GM19238 (cell line): ENCODE measurements around the gene NPR2.

ENCODE experiments used
- DNase-seq: peaks from one replicate; pipeline ENCODE4 v3.0.0; 2011; ENCODE audit warnings: low spot score; ENCODE audit not compliant: insufficient read length

The NPR2 gene

DNA sequence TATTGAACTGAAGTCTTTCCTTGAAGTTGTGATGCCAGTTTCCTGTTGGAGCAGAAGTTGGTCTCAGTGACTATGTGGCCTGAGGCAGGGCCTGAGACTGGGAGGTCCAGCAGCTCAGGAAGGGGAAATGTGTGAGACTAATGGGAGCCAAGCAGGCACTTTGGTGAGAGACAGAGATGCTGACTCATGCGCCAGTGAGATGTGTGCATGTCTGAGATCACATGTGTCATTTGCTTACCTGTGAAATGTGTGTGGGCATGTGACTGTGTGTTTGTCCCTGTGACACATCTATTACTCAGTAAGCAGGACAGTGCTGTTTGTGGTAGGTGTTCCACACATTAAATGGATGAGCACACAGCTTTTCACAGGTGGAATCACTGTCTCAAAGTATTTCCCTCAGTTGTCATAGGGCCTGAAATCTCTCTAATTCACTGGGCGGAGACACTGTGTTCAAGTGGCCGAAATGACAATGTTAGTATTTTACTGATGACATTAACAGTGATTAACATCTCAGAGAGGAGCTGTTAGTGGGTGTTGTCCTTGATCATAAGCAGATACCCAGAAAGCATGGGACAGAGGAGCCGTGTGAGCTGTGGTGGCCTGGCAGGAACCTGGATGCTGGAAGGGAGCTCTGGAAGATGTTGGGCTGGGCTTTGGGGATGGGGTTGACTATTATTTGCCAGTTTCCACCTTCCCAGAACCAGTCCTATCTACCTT is 7.4 kb downstream of the NPR2 start:
- DNase-seq, result no peak

DNA sequence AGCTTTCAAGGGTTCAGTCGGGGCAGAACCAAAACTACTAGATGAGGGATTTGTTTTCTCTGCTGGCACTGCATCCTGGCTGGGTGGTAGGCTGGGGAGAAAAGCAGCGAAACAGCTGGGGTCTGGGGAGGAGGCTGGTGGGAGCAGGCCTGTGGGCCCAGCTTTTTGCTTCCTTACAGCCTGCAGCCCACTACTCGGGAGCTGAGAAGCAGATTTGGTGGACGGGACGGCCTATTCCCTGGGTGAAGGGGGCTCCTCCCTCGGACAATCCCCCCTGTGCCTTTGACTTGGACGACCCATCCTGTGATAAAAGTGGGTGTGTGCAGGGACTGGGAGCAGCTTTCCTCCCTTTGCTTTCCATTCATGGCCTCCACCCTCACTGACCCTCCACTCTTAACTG is 9.1 kb downstream of the NPR2 start:
- DNase-seq, result no peak

DNA sequence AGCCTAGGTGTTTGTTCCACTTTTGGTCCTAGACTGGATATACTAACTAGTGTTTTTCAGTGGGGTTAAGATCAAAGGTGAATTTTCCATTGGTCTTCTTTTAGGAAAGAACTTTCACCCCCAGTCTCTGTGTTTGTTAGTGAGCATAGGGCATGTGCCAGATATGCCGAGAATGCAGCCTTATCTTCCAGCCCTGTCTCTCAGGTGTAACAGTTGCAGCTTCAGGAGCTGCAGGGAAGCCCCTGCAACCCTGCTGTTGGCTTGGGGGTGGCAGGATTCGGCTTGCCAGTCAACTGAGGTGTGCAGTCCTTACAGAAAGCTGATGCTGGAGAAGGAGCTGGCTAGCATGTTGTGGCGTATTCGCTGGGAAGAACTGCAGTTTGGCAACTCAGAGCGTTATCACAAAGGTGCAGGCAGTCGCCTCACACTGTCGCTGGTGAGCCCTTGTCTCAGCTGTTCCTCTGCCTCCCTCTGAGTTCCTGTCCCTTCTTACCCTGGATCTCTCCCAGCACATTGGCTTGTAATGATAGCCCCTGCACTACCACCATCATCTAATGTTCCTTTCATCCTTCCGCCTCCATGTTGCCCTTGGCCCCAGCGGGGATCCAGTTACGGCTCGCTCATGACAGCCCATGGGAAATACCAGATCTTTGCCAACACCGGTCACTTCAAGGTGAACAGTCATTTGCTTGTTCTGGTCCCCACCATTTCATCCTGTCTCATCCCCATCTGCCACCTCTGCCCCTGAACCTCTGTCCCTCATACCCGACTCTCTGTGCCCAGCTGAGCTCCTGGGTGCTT is 10.1 kb downstream of the NPR2 start:
- no peak for DNase-seq

DNA sequence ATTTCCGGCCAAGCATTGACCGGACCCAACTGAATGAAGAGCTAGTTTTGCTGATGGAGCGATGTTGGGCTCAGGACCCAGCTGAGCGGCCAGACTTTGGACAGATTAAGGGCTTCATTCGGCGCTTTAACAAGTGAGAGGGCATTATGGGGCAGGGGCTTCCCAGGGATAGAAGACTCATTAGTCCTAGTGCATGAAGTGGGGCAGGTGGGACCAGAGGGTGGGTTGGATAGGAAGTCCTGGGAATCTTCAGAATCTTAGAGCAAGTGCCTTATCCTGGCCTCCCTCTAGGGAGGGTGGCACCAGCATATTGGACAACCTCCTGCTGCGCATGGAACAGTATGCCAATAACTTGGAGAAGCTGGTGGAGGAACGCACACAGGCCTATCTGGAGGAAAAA is 14.7 kb downstream of the NPR2 start:
- no peak for DNase-seq

DNA sequence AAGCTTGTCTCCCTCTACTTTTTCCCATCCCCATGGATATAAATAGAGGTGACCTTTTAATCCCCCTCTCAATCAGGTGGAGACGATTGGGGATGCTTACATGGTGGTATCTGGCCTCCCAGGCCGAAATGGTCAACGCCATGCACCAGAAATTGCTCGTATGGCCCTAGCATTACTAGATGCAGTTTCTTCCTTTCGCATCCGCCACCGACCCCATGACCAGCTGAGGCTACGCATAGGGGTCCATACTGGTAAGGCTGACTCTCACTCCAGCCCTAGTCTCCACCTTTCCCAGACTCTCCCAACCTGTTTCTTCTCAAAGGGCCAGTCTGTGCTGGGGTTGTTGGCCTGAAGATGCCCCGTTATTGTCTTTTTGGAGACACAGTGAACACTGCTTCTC is 17.0 kb downstream of the NPR2 start:
- DNase-seq, result no peak

DNA sequence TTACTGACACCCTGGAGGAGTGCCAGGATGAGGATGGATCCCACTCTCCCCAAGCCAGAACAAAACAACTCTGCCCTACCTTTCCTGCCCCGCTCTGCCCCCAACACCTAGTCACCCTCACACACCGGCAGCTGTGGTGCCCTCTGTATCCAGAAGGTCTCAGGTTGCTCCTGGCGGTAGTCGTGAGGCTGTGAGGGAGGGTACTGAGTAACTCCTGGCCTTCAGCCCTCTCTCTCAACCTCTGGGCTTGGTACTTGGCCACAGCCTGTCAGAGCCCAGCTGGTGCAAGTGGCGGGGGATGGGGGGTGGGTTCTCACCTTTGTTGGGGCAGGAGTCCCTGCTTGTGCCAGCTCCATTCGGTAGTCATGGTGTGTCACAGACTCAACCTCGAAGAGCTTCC is 18.7 kb downstream of the NPR2 start:
- no peak for DNase-seq

DNA sequence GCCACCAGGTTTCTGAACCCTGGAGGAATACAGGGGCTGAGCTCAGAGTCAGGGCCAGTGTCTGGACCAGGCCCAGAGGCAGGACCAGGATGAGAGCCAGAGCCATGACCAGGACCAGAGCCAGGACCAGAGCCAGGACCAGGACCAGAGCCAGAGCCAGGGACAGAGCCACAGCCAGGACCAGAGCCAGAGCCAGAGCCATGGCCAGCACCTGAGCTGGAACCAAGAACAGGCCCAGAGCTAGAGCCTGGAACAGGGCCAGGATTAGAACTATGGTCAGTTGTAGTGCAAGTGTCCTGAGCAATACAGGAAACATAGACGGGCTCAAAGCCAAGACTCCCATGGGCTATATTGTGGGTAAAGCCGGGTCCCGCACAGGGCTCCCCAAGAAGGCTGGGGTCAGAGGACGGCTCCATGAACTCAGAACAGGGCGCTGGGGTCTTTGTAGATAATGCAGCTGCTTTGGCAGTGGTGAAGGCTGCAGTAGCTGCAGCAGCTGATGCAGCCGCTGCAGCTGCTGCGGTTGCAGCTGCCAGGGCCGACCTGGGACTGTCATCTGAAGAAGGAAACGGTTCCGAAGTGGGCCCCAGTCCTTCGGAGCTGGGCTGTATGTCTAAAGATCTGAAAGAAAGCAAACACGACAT is 20.1 kb downstream of the NPR2 start:
- no peak for DNase-seq

DNA sequence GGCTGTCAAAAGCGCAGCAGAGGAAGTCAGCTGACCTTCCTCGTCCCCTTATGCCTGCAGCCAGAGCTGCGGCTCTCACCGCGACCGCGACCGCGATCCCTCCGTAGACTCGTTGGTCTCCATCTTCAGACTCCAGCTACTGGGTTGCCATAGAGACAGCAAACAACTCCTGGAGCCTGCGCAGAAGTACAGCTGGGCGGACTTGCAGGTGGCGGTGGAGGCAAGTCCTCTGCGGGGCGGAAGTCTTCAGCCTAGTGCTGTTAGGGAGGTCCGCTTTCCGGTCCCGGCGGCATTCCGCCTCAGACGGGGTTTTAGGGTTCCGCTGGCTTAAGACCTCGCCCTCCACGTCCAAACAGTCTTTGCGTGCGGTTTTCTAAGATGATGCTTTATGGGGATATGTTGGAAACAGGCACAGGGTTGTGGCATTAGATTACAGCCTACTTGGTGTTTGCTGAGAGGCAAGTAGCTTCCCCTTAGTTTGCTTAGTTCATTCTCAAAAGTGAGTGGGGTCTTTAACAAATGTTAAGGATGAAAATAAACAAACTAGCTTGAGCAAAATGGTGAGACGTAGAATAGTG is 20.7 kb downstream of the NPR2 start, which contains the start of gene SPAG8:
TSS of gene SPAG8 (minus strand) at position 238 of the 578 bp plus-strand sequence. CDS start at position 123, 115 bp downstream.
- DNase-seq, result peak; percentile 96

DNA sequence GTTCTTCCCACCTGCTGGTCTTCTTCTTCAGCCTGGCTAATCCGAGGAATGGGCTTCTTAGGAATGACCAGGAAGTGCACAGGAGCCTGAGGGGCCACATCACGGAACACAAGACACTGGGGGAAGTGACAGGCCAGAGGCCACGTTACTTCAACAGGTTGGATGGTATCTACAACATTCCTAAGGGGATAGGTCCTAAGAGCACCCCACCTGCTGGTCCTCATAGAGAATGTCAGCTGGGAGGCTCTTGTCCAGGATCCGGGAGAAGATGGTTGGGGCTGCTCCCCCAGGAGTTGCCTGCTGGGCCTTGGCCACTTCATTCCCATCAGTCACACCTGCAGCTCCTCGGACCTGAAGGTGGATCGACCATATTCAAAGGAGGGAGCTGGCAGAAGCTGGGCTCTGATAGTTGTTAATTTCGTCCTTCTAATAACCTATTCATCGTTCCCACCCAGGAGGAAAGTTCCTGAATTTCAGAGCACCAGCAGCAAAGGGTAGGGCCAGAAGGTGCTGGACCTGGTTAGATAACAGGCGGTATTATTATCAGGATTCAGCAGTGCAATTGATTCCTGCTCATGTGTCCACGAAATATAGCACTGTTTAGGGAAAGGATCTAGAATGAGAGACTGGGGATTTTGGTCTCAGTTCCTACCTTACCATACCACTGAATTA is 22.2 kb downstream of the NPR2 start:
- DNase-seq, result no peak

DNA sequence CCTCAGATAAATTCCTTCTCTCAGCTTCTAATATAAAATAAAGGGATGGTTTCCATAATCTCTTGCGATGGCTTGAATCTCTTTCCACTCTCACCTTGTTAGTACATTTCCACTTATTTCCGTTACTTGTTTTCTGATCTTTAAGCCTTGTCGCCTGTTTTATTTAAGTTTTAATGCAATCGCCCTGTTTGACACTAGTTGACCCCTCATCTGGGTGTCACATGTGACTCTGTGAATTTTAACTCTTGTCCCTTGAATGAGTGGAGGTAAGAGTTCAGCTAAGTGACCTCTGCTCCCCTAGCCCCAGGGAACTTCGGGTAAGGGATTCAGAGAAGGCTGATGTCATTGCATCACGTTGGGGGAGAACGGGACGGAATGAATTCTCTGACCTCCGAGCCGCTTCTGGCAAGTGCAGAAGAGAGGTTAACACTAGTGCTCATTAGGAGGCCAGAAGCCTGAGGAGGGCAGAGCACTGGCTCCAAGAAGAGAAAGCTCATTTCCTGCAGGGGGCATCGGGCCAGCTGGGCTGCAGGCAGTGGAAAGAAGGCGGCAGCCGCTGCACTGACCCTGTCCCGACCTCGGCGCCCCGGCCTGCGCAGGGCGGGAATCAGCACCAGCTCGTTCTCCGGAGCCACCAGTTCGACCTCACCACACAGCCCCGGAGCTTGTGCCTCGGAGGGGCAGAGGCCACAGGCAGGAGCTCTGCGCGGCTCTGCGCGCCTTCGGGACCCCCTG is 22.9 kb downstream of the NPR2 start:
- no peak for DNase-seq

DNA sequence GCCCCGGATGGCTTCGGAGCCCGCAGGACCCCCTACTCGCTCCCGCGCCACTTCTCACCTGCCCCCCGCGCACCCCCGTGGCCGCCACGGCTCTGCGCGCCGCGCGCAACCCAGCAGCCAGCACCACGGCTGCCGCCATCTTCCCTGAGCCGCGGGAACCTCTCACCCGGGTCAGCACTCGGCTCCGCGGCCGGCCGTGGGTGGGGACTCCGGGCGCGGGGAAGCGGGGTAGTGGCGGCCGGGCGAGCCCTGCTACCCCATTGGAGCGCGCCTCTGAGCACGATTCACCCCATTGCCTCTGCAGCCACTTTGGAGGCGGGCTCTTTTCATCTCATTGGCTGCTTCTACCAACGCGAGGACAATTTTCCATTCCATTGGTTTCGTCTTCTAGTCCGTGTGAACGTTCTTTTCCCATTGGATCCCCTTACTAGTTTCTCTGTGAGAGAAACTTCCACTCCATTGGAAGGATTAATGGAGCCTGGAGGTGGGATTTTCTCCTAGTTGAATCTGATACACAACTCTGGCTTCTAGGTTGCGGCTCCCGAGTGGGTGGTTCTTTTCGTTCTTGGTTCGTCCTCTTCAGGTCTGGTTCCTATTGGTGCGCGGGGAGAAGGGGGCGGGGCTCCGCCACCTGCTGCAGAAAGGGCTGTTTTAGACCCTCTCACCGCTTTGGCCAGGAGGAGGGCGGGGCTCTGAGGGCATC is 23.6 kb downstream of the NPR2 start, which contains the start of gene HINT2:
TSS of gene HINT2 (minus strand) at position 202 of the 703 bp plus-strand sequence. CDS start at position 139, 63 bp downstream.
- DNase-seq, result peak; percentile 98

DNA sequence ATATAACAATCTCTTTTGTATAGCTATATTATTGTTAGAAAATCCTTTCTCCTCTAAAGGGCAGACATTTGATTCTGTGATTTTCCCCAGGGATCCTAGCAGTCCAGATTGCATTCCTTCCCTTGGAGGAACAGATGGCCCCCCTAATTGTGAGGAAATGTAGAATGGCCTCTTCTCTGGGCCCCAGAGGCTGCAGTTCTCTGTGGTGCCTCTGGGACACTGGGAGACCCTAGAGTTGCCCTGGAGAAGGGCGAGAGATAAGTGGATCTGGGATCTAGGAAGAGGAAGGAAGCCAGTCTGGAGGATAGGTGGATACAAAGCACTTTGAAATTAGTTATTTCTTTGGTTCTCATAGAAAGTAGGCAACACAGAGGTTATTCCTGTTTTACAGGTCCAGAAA is 25.3 kb downstream of the NPR2 start:
- DNase-seq, result no peak

DNA sequence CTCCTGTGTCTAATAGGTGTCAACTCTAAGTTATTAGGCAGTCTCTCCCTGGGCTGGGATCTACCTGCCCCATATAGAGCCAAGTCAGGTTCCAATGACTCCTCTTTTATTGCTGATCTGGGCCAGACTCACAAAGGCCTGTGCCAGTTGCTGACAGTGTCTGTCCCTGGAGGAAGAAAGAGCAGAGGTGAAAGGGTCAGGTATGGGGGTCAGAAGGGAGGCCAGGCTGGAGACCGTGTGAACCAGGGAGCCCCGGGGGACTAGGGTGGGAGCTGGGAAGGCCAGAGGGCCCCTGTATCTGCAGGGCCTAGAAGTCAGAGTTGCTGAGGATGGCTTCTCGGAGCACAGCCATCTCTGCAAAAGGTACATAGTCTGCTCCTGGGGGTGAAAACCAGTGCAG is 26.9 kb downstream of the NPR2 start:
- DNase-seq, result no peak

DNA sequence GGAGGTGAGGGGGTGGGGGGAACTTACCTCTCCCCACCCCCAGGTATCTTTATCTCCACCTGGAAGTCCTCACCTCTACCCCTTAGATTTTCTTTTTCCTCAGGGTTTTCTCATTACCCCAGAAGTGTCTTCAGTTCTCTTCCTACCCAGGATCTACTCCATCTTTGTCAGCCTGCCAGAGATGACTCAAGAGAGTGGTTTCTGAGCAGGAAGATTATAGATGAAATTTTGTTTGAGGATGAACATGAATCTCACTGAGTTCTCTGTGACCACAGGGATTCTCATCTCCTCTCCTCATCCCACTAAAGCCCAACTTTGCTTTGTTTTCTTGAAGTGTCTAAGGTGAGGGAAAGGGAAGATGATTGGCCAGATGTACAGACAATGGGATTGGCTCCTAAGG is 28.7 kb downstream of the NPR2 start:
- no peak for DNase-seq

DNA sequence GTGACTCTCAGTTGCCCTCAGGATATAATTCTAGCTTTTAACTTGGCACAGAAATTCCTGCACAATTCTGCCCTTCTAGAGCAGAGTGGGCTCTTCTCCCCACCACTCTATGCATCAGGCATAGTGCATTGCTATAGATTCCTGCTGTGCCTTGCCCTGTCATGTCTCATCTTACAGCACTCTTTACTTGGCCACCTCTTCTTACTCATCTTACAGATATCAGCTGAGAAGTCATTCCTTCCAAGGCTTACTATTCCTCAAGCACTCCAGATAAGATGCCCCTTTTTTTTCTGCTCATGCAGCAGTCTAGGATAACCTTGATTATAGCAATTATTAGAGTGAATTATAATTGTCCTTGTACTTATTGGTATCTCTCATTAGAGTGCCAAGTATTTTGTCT is 31.5 kb downstream of the NPR2 start:
- no peak for DNase-seq

DNA sequence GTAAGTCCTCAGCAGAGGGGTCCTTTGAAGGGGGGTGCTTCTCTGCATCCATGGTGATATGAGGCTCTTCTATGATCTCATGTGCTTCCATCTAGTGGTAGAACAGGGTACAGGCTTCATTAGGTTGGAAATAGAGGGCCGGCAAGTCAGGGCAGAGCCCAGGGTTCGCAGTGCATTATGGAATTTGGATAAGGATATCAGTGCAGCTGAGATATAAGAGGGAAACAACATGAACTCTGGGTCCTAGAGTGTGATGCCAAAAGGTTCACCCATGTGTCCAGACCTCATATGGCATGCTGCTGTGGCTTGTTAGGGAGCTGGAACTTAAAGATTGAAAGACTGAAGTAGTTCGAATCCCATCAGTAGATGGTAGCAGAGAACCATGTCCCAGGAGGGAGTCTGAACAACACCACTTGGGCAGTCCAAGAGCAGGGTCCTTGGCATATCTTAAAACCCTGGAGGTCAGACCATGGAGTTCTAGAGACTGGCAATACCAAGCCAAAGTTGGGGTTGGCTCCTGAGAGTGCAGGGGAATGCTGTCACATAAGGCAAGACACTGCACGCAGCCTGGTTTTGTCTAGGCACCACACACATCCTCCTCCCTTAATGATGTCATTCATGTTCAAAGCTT is 34.8 kb downstream of the NPR2 start:
- DNase-seq, result peak; percentile 52

DNA sequence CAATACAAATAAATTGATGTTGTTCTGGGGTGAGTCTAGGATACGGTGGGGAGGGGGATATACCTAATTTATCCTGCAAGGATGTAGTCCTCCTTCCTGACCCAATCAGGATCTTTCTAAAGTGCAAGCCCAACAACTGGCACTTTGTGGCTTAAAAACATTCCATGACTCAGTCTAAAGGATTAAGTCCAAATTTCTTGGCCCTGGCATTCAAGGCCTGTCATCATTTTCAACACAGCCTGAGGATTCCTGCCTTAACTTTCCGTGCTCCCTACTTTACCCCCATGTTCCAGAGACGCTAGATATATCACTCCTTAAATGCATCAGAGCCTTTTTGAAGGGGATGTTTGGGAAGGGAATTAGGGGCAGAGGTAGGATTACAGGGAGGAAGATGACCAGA is 36.1 kb downstream of the NPR2 start:
- DNase-seq, result no peak

DNA sequence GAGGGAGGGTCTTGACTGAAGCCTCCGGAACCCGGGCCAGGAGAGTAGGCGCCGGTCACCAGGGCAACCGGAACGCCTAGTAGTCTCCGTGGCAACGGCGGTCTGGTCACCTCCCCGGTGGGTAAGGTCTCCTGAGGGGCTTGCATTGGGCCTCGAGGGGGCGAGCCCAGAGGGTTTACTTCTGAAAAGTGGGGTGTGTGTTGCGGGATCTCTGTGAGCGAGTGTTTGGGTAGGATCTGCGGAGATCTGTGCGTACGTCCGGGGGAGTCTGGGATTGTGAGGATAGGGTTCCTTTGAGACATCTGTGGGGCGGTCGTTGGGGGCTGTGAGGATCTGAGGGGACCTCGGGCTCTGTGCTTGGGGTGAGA is 37.3 kb downstream of the NPR2 start, which contains the start of gene FAM221B:
TSS of gene FAM221B (minus strand) at position 17 of the 368 bp plus-strand sequence. CDS start 2,571 bp downstream, outside the sequence.
- DNase-seq, result no peak

DNA sequence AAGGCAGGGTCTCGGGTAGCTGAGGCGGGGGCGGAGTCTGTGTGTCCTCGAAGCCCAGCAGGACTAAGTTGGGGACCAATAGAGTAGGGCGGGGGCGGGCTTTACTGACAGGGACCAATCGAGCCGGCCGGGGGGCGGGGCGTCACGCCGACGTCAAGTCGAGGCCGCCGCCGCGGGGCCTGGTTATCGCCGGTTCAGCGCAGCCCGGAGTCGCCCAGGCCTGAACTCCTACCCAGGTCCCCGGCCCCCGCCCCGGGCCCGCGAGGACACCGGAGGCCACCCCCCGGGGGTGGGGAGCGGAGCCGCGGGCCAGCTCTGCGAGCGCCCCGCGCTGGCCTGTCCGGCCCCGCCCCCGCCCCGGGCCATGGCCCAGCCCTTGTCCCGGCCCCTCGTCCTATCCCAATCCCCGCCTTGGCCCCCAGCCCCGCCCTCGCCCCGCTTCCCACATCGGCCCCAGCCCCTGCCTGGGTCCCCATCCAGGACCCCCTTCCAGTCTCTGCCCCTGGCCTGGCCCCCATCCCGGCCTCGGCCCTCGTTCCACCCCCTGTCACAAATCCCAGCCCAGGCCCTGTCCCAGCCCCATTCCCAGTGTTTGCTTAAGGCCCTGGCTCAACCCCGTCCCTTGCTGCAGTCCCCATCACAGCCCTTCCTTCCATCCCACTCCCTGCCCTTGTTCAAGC is 37.8 kb downstream of the NPR2 start, which contains the start of gene TMEM8B:
TSS of gene TMEM8B (plus strand) at position 145 of the 680 bp plus-strand sequence. CDS start at position 365, 220 bp downstream.
- peak; percentile 95 for DNase-seq
